NT2/D1 (cell line): Measurements from ENCODE around the gene NRARP.

ENCODE experiments used
- SUZ12 ChIP-seq: IDR thresholded peaks from 2 replicates; pipeline ENCODE4 v1.6.1; 2011; ENCODE audit not compliant: insufficient read length, insufficient read depth; ENCODE audit errors: extremely low read depth
- YY1 ChIP-seq: IDR thresholded peaks from 2 replicates; pipeline ENCODE4 v1.6.1; 2011; ENCODE audit not compliant: insufficient read length, insufficient read depth
- ZNF274 ChIP-seq: IDR thresholded peaks from 2 replicates; pipeline ENCODE4 v1.6.1; 2011; ENCODE audit warnings: mild to moderate bottlenecking, low read depth, low read length

DNA sequence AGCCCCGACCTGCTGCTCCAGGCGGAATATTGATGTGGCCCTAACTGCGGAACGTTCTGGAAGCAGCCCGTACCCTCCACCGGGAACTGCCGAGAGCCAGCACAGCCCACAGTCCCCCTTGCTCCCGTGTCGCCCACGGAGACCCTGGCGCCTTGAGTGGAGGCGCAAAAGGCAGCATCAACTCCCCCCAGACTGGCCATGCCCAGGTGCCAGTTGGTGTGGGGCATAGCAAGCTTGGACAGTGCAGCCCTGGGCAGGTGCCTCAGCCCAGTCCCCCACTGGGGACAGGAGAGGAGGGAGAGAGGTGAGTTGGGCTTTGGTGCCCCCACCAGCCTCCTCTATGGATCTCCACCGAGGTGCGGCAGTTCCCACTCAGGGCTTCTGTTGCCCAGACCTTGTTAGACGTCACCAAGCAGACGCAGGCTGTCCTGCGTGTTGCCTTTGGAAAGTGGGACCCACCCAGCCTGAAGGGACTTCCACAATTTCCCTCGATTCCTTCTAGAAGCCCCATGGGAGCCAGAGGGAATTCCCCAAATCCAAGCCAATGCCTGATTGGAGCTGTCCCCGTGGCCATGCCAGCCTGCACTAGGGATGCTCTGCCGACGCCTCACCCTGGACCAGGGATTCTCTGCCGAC is 19.8 kb upstream of the NRARP start:
- TF ChIP-seq SUZ12 (no peak), YY1 (no peak), ZNF274 (no peak)
